K562 (cell line): ENCODE data around the gene CTRL. TPM values are rescaled to one million over a fixed set of nuclear protein-coding genes. Genes with fewer than 3 reads are reported as not detected.

ENCODE experiments used
- ATAC-seq: fragments of 200-7000 bp; cut with Tn5 transposase; 3 replicates; pipeline ENCODE4 v1.9.1; 2020; ENCODE audit warnings: moderate library complexity
- BruUV-seq: library from RNA; stranded (reverse); fragments of 400-500 nt; replicated peaks from 2 replicates; lab custom pipeline; 2021; lab: Mats Ljungman, UMichigan
- CTCF ChIA-PET: fragments of 300-600 bp; formaldehyde crosslinking; extraction: SDS; loops from one replicate; lab custom pipeline; 2021; ENCODE audit warnings: low intra/inter-chr PET ratio; lab: Yijun Ruan, JAX
- POLR2A ChIA-PET: fragments of 300-600, 350-650 bp; sonication (Branson Sonifier 250); formaldehyde crosslinking; extraction: SDS; loops from one replicate; lab custom pipeline; 2021; ENCODE audit warnings: antibody characterized with exemption, inconsistent platforms; lab: Yijun Ruan, JAX
- DNase-seq, 4 experiments: peaks; one replicate each; pipeline versions ENCODE4 v3.0.0 to v3.0.0-alpha.2; 2011 to 2018; ENCODE audit warnings: low spot score in 3 of 4, mixed read lengths in 3 of 4; ENCODE audit errors: extremely low read depth in 1 of 4
- FAIRE-seq: peaks from 2 replicates; lab custom pipeline; 2011; peaks lifted over from hg19 to GRCh38; lab: Jason Lieb, UNC
- H2AFZ ChIP-seq: 2 replicates; pipeline ENCODE4 v1.6.0; 2011; ENCODE audit warnings: low read depth, low read length, control low read depth, inconsistent platforms
- H3K27ac ChIP-seq: fragments of 200-600 bp; 3 replicates; pipeline ENCODE4 v1.8.0; 2011; ENCODE audit warnings: low read depth, mild to moderate bottlenecking, control low read depth, inconsistent platforms, low read length, moderate library complexity, mixed read lengths; ENCODE audit errors: extremely low read depth
- H3K27me3 ChIP-seq, 2 experiments: fragments of 300-600 bp in 1 of 2; 2 replicates in 1 of 2; 3 replicates in 1 of 2; pipeline versions ENCODE4 v1.6.0 to v1.8.0; 2011; ENCODE audit warnings: inconsistent platforms in 2 of 2, low read length in 2 of 2, mild to moderate bottlenecking in 1 of 2, mixed read lengths in 1 of 2, moderate library complexity in 1 of 2; ENCODE audit not compliant: control insufficient read depth in 2 of 2, insufficient read depth in 2 of 2
- H3K36me3 ChIP-seq: fragments of 300-600 bp; 3 replicates; pipeline ENCODE4 v1.8.0; 2011; ENCODE audit warnings: mild to moderate bottlenecking, low read length, inconsistent platforms; ENCODE audit not compliant: control insufficient read depth, insufficient read depth
- H3K4me1 ChIP-seq, 2 experiments: fragments of 200-600 bp in 1 of 2; replicated peaks in 1 of 2; 2 replicates in 1 of 2; 3 replicates in 1 of 2; pipeline versions ENCODE4 v1.5.1 to v1.8.0; 2011; ENCODE audit warnings: inconsistent platforms in 2 of 2, low read length in 2 of 2, mild to moderate bottlenecking in 1 of 2, mixed read lengths in 1 of 2, moderate library complexity in 1 of 2; ENCODE audit not compliant: control insufficient read depth in 2 of 2, insufficient read depth in 2 of 2
- H3K4me2 ChIP-seq: 2 replicates; pipeline ENCODE4 v1.6.1; 2011; ENCODE audit warnings: low read length, control low read depth, inconsistent platforms, mixed read lengths; ENCODE audit not compliant: insufficient read depth
- H3K4me3 ChIP-seq: fragments of 200-600 bp; sonication (generic), shearing (Covaris generic); 2 replicates; pipeline ENCODE4 v1.5.1; 2016; ENCODE audit warnings: control low read depth, inconsistent platforms
- H3K79me2 ChIP-seq: fragments of 200-600 bp; 3 replicates; pipeline ENCODE4 v1.8.0; 2011; ENCODE audit warnings: low read length, inconsistent platforms; ENCODE audit not compliant: control insufficient read depth, insufficient read depth
- H3K9ac ChIP-seq, 2 experiments: 2 replicates each; pipeline versions ENCODE4 v1.6.0 to v1.6.1; 2011; ENCODE audit warnings: low read depth in 2 of 2, low read length in 2 of 2, control low read depth in 1 of 2, inconsistent platforms in 1 of 2, mild to moderate bottlenecking in 1 of 2, mixed read lengths in 1 of 2; ENCODE audit not compliant: insufficient read depth in 1 of 2
- H3K9me1 ChIP-seq: one replicate; pipeline ENCODE4 v1.6.0; 2011; ENCODE audit warnings: inconsistent platforms, mild to moderate bottlenecking, low read length, moderate library complexity; ENCODE audit not compliant: control insufficient read depth, insufficient read depth
- H3K9me3 ChIP-seq: replicated peaks from 2 replicates; pipeline ENCODE4 v1.5.1; 2011; ENCODE audit warnings: low read depth, low read length, inconsistent platforms; ENCODE audit not compliant: control insufficient read depth, insufficient read depth
- H4K20me1 ChIP-seq: replicated peaks from 2 replicates; pipeline ENCODE4 v1.6.1; 2011; ENCODE audit warnings: low read length, inconsistent platforms, mixed read lengths; ENCODE audit not compliant: control insufficient read depth, insufficient read depth
- EGR1 ChIP-seq: fragments of 450-650 bp; conservative IDR thresholded peaks from 2 replicates; pipeline ENCODE4 v1.6.1; 2017; ENCODE audit warnings: mild to moderate bottlenecking
- MECOM ChIP-seq: fragments of 250-450 bp; sonication (Bioruptor Pico); IDR thresholded peaks from 2 replicates; pipeline ENCODE4 v1.8.0; 2022; ENCODE audit warnings: inconsistent platforms
- THAP7 ChIP-seq: fragments of 250-450 bp; sonication (Bioruptor Pico); IDR thresholded peaks from 2 replicates; pipeline ENCODE4 v1.5.0; 2021
- ZBTB40 ChIP-seq, 2 experiments: fragments of 450-650 bp in 1 of 2; sonication (generic) in 1 of 2; formaldehyde crosslinking in 1 of 2; IDR thresholded peaks; 2 replicates each; pipeline versions ENCODE4 v1.7.1 to v1.9.0; 2016 to 2022; ENCODE audit warnings: inconsistent platforms in 1 of 2, mild to moderate bottlenecking in 1 of 2, missing genetic modification reagents in 1 of 2
- ZNF644 ChIP-seq: fragments of 200-800 bp; sonication (Bioruptor generic); IDR thresholded peaks from 2 replicates; pipeline ENCODE4 v1.6.1; 2016; ENCODE audit warnings: low read depth, missing genetic modification characterization, missing compliant biosample characterization
- WGBS: fragments of 100-300 bp; shearing (Covaris generic); methylation state at CpG from one replicate; pipeline ENCODE4 v1.1.6; 2016; ENCODE audit warnings: low coverage, mixed read lengths; ENCODE audit not compliant: insufficient coverage; ENCODE audit errors: missing lambda C conversion rate; 5-methylcytosine and 5-hydroxymethylcytosine counted together
- in situ Hi-C: fragments of 300-500 bp; cut with MboI; formaldehyde crosslinking; loops from 4 replicates; pipeline ENCODE4 v1.15.0; 2018; ENCODE audit warnings: inconsistent platforms, mixed read lengths
- intact Hi-C: fragments of 100-400 bp; cut with micrococcal nuclease; formaldehyde crosslinking; loops from 2 replicates; pipeline ENCODE4 v1.14.2; 2022
- polyA plus RNA-seq, 8 experiments: library from polyadenylated mRNA; depleted of rRNA in 4 of 8; stranded (reverse) in 5 of 8; unstranded in 3 of 8; fragments of >200 nt; fragmentation: Nextera tagmentation in 2 of 8; fragmentation: Illumina TruSeq in 1 of 8; extraction: Ambion mirVana in 2 of 8; extraction: Trizol in 1 of 8; gene quantifications; 2 replicates each; pipeline versions ENCODE4 v1.2.1 to v1.2.3, GENCODE V29; 2011 to 2014; ENCODE audit warnings: inconsistent platforms in 1 of 8, missing spikeins in 1 of 8
- total RNA-seq, 7 experiments: library from RNA; depleted of rRNA in 6 of 7; stranded (reverse); fragments of >200 nt in 6 of 7; fragmentation: Illumina TruSeq in 2 of 7; extraction: Trizol in 2 of 7; gene quantifications; 2 replicates each; pipeline versions ENCODE4 v1.2.1 to v1.2.3, GENCODE V29; 2011 to 2021; ENCODE audit warnings: low replicate concordance in 1 of 7
- TF ChIP-seq, protein P1 (sequence below), 2 experiments: fragments of 450-650 bp; conservative IDR thresholded peaks; 2 replicates each; pipeline ENCODE4 v1.6.1; 2017; ENCODE audit warnings: mild to moderate bottlenecking in 2 of 2, moderate library complexity in 2 of 2

The CTRL gene
- total and polyA plus RNA-seq, 9 of the 15 experiments (the other 6 are each of a cell fraction or from before 2014, with no cell fraction given): 1.4 to 5.6 (median 2.5) TPM

- WGBS: 29% methylated on average over 5 of the region's 5 CpGs
- FAIRE-seq: peak; percentile 44
- Histone ChIP-seq H3K9ac (peak overlapping the region in 1 of 2 experiments; percentile 72; a peak in 2 of 4 replicates), H3K9me1 (no peaks in the 10 kb centered on the region), H3K27me3 (no peaks in the 10 kb centered on the region), H2AFZ (peak overlapping the region; percentile 83), H3K79me2 (peaks cover 42% of the 10 kb centered on the region), H3K9me3 (no peaks in the 10 kb centered on the region), H3K4me3 (peak overlapping the region; percentile 95), H4K20me1 (0 out of 2 replicates have a peak, but pooled peaks cover 4% of the 10 kb centered on the region), H3K36me3 (0 out of 3 replicates have a peak, but pooled peaks cover 3% of the 10 kb centered on the region), H3K4me2 (peak overlapping the region; percentile 70), H3K27ac (peak overlapping the region; percentile 76; the same call in 2 of the 3 replicates), H3K4me1 (peaks cover 8 to 26% of the 10 kb centered on the region in 2 experiments; a peak in 4 of 5 replicates)
- DNase-seq: no peak
- POLR2A ChIA-PET: interaction anchor here (0.6 to 1.6 kb wide), 4 partner anchors 13 to 44 kb away, joined by 3 to 5 read pairs (median 4); partner anchors contain the start of gene CTRL
- intact Hi-C loops: loop anchor here (2.0 kb wide), 1 partner anchor 46 kb away; the partner anchor contains the start of genes CENPT and NUTF2
- TF ChIP-seq, protein P1, sequence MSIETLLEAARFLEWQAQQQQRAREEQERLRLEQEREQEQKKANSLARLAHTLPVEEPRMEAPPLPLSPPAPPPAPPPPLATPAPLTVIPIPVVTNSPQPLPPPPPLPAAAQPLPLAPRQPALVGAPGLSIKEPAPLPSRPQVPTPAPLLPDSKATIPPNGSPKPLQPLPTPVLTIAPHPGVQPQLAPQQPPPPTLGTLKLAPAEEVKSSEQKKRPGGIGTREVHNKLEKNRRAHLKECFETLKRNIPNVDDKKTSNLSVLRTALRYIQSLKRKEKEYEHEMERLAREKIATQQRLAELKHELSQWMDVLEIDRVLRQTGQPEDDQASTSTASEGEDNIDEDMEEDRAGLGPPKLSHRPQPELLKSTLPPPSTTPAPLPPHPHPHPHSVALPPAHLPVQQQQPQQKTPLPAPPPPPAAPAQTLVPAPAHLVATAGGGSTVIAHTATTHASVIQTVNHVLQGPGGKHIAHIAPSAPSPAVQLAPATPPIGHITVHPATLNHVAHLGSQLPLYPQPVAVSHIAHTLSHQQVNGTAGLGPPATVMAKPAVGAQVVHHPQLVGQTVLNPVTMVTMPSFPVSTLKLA (conservative IDR thresholded peaks at IDR 0.05): 0 out of 4 replicates have a peak, but pooled peaks of 1 of the 2 experiments have one; percentile 4
- TF ChIP-seq ZNF644 (tag): no peak
- no peak for TF ChIP-seq THAP7 (CRISPR knock-in tag)
- peak; percentile 78 for TF ChIP-seq ZBTB40 (IDR thresholded peaks at IDR 0.05)
- no peak for TF ChIP-seq ZBTB40 (CRISPR knock-in tag; IDR thresholded peaks at IDR 0.05)
- no peak for TF ChIP-seq EGR1
- TF ChIP-seq MECOM (CRISPR knock-in tag): no peak
- BruUV-seq: TSS peak; percentile 84
- CTCF ChIA-PET: interaction anchor here (0.8 kb wide), 1 partner anchor 76 kb away, joined by 3 read pairs; no protein-coding TSS in a partner anchor
- in situ Hi-C loops: no loop called here
- ATAC-seq: no peak
Measured at GRCh38 chr16:67892375-67892774, 39.3 kb downstream of the CTRL start.
